NCI-H2029 treated with DMSO at 0.1 percent for 48 hours (cell line): ENCODE results near the gene EPB41L2.

ENCODE experiments used
- DNase-seq: peaks from one replicate; lab custom pipeline; 2025; lab: John Stamatoyannopoulos, UW

Gene EPB41L2

GRCh38 chr6:131061751-131062119 is 1.3 kb downstream of the EPB41L2 start:
- no peak for DNase-seq

- no peak for DNase-seq
These were observed 1.8 kb downstream of the EPB41L2 start for GRCh38 chr6:131061041-131061750.

- no peak for DNase-seq
These were observed 2.7 kb downstream of the EPB41L2 start for GRCh38 chr6:131060311-131060710.

GRCh38 chr6:131059486-131059885 is 3.6 kb downstream of the EPB41L2 start:
- no peak for DNase-seq

GRCh38 chr6:131058236-131058635 is 4.8 kb downstream of the EPB41L2 start:
- no peak for DNase-seq

- DNase-seq, result no peak
These were observed 8.4 kb downstream of the EPB41L2 start for GRCh38 chr6:131054392-131055250.

DNA sequence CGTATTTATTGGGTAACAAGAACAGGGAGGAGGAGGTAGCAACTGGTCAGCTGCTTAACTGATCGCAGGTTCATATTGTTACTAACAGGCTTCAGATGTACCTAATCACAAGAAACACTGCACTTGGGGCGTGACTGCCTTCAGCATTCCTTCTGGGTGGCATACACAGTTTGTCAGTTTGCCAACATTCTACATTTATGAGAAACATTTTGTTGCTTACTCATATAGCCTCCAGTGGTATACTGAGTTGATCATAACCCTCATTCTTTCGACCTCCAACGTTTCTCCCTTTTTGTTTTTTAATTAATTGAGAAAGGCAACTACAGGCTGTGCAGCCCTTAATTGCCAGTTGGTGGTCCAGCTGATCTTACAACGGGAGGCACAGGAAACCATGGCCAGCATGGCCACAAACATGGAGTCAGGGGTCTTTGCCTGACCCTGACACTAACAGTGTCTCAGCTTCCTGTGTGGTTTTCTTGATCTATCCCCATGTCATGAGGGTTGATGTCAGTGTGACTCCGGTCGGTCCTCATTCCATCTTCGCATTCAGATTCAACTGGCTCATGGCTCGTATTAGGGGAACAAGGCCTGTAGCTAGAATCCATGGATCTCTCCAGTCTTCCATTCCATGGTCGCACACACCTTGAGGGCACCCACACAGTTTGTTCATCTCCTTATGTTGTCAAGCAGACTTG is 9.4 kb downstream of the EPB41L2 start:
- DNase-seq, result no peak

DNA sequence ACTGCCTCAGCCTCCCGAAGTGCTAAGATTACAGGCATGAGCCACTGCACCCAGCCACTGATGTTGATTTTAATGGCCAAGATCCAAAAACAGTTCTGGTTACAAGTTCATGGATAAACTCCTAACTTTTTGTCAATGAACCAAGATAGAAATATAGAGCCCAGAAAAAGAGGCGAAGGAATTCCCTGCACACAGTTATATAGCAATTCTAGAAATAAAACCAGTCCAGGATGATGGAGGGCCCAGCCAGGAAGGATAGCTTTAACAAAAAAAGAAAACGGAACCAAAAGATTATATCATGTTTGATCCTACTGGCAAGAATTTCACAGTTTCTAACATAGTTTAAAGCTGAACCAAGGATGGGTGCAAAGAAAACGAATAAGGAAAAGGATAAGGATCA is 10.9 kb downstream of the EPB41L2 start:
- no peak for DNase-seq

DNA sequence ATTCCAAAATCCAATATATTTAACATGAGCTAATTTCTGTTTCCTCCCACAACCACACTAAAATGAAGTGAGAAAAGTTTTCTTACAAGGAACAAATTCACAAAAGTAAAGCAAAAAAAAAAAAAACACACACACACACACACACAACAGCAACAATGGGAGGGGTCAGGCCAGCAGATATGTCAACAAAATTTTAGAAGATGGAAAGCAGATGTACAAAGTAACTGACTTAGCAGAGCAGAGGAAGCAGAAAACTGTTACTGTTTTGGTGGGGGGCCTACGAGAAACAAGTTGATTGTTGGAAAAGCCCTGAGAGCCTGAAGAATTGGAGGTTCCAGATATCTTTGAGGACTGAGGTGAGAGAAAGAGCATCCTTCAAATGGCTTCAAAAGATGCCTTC is 11.7 kb downstream of the EPB41L2 start:
- no peak for DNase-seq

DNA sequence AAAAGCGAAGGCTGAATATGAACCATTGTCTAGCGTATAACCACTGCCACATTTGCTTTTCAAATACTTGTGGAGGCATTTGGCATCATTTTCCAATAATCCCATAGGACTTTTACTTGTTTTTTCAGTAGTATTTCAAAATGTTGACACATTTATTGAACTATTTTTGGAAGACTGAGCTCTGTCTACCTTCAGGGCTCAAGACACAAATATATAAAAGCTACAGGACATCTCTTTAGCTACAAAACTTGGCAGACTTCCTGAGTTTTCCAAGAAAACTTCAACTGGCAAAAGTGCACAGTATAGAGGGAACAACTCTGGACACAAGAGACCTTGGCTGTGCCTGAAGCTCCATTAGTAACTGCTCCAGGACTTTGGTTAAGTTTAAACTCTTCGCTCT is 13.4 kb downstream of the EPB41L2 start:
- DNase-seq, result no peak

DNA sequence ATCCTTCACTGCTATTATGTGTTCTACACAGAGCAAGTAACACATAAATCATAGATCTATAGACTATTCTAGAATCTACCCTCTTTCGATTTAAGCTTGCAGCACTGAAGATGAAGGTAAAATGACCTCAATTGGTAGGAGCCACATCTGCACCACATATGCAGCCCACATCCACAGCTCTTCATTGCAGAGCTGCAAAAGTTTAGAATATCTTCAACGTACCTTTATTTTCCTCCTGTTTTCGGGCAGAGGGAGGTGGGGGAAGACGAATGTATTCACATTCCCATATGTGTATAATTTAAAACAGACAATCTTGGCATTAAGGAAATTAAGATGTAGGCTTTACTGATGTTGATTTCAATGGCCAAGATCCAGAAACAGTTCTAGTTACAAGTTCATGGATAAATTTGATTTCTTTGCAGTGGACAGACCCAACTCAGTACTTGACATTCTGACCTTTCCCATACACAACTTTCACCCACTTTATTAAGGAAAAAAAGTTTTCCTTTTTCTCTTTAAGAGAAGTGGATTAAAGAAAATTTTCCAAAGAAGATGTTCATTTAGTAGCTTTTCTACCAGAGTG is 14.0 kb downstream of the EPB41L2 start:
- DNase-seq, result no peak

DNA sequence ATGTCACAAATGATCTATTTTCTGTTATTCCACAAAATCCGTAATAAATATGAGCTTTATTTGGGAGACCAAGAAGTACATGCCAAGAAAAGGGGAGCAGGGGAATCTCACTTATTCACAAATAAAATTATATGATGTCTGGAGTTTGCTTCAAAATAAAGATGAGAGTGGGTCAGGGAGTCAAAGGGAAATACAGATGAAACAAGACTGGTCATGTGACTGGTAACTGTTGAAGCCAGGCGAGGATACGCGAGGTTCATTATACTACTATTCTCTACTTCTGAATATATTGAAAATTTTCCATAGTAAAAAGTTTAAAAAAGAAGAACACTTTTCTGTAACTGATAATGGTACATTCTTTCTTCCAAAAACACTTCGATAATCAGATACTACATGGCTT is 14.6 kb downstream of the EPB41L2 start:
- DNase-seq, result no peak

GRCh38 chr6:131045139-131045538 is 17.9 kb downstream of the EPB41L2 start:
- no peak for DNase-seq

GRCh38 chr6:131043902-131044447 is 19.1 kb downstream of the EPB41L2 start:
- no peak for DNase-seq

DNA sequence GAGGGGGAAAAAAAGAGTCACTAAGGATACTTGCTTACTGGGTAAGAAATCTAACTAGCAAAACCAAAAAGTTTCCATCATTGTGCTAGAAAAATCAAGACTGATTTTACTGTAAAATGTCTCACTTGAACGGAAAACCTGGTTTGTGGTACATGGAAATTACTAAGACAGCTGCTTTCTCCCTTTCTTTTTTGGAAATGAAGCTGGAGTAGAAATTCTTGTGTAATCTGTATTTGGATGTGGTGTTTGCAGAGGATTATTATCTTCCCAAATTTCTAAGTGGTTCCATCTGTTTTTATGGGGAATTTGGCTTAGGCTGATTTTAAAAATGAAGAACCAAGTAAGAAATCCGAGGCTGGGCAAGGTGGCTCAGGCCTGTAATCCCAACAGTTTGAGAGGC is 20.4 kb downstream of the EPB41L2 start:
- no peak for DNase-seq

DNA sequence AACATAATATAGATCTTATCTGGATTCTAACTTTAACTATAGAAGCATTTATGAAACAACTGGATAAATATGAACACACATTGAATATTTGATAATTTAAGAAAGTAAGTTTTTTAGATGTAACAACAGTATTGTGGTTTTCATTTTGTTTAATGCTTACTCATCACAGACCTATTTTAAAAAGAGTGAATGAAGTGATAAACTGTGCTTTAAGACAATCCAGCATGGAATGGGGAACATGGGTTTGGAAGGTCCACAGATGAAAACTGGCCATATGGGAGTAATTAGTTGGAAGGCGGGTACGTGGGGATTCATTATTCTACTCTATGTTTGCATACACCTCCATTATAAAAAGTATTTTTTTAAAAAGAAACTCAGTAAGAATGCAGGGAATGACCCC is 21.2 kb downstream of the EPB41L2 start:
- DNase-seq, result no peak

- no peak for DNase-seq
These were observed 22.2 kb downstream of the EPB41L2 start for GRCh38 chr6:131040866-131041265.

GRCh38 chr6:131039345-131039680 is 23.7 kb downstream of the EPB41L2 start:
- no peak for DNase-seq

- no peak for DNase-seq
These were observed 24.3 kb downstream of the EPB41L2 start for GRCh38 chr6:131038597-131039344.

DNA sequence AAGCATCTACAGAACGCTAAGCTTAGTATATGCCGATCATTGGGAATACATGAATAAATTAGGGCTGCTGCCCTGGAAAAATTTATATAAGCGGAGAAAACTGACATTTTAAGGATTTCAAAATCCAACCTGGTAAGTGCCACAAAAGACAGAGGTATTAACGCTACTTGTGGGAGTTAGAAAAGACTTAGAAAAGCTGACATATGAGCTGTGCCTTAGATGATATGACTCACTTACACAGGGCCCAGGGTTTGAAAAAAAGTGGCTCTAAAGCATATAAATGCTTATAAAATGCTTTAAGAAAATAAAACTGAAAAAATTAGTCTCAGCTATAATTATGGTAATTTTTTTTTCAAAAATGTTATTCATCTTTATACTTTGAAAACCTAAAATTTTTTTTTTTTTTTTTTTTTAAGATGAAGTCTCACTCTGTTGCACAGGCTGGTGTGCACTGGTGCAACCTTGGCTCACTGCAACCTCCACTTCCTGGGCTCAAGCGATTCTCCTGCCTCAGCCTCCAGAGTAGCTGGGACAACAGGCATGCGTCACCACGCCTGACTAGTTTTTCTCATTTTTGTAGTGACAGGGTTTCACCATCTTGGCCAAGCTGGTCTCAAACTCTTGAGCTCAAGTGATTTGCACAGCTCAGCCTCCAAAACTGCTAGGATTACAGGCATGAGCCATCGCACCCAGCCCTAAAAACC is 25.7 kb downstream of the EPB41L2 start:
- DNase-seq, result no peak

GRCh38 chr6:131036601-131037000 is 26.4 kb downstream of the EPB41L2 start:
- DNase-seq, result no peak
